ENCODE results near the gene ZSWIM7. TPM values are rescaled to one million over a fixed set of nuclear protein-coding genes. Genes with fewer than 3 reads are reported as not detected.

ZSWIM7 gene
- total RNA-seq, 1 experiment from 2014 or later, result 37.8 TPM

DNA sequence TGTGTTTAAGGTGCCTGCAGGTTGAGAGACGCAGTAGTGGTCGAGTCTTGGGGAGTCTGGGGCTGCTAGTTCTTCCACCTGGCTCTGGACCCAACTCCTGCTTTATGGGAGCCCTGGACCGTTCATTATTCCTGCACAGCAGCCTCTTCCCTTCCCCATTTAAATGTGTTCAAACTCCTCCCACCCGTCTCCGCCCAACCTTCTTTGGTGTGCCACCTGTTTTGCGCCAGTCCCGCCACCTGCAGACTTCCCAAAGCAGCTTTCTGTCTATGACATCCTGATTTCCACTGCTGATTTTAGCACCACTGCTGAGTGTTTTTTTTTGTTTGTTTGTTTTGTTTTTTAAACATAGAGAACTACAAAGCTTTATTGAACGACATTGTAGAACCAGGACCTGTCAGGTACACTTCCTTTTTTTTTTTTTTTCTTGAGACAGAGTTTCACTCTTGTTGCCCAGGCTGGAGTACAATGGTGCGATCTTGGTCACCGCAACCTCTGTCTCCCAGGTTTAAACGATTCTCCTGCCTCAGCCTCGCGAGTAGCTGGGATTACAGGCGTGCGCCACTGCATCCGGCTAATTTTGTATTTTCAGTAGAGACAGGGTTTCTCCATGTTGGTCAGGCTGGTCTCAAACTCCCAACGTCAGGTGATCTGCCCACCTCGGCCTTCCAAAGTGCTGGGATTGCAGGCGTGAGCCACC is 41.7 kb downstream of the ZSWIM7 start:
- H4K8ac ChIP-seq (replicated peaks; ENCODE audit: insufficient read length, low read depth, low read length), result no peak overlapping the region
- H3K18ac ChIP-seq (ENCODE audit: insufficient read length, low read depth, low read length), result no peak overlapping the region
- H3K9me3 ChIP-seq (ENCODE audit: control insufficient read depth, low read depth, low read length), result no peaks in the 10 kb centered on the region
- DNase-seq, result no peak
- H3K27ac ChIP-seq (ENCODE audit: insufficient read length, low read depth, low read length), result no peak overlapping the region
- WGBS (ENCODE audit: extremely low coverage, insufficient read length, low lambda C conversion rate), result no CpG with 5 or more reads among the region's 19 CpGs
- no peak overlapping the region for H4K5ac ChIP-seq (ENCODE audit: insufficient read length, low read depth, low read length)
- H3K56ac ChIP-seq (ENCODE audit: insufficient read length, low read depth, low read length), result no peak overlapping the region
- no peaks in the 10 kb centered on the region for H4K20me1 ChIP-seq (ENCODE audit: control insufficient read depth, insufficient read depth, insufficient read length)
- H3K23me2 ChIP-seq (ENCODE audit: insufficient read length, low read depth, low read length, poor library complexity, severe bottlenecking), result no peaks in the 10 kb centered on the region
- H3T11ph ChIP-seq (ENCODE audit: low read length), result no peak overlapping the region
- Mint-ChIP-seq H3K9me3 (no peaks in the 10 kb centered on the region), H3K36me3 (ENCODE audit: insufficient read depth in 1 of 3, low read depth in 3 of 3) (peaks cover 0 to 2% (median 2%) of the 10 kb centered on the region in 3 experiments; a peak in 3 of 7 replicates), H3K4me1 (peaks cover 17 to 23% of the 10 kb centered on the region in 2 experiments), H3K4me3 (no peak overlapping the region), H3K27me3 (ENCODE audit: low read depth) (no peaks in the 10 kb centered on the region; the same call in none of the 2 replicates), H3K27ac (no peak overlapping the region; a peak in 1 of 7 replicates)
- H3K79me1 ChIP-seq (ENCODE audit: insufficient read depth, low read depth, low read length, poor library complexity, severe bottlenecking), result no peaks in the 10 kb centered on the region
- H3K23ac ChIP-seq (ENCODE audit: insufficient read length, low read depth, low read length), result no peak overlapping the region
- H2BK5ac ChIP-seq (ENCODE audit: insufficient read length, low read length), result no peak overlapping the region
- no peaks in the 10 kb centered on the region for H3K27me3 ChIP-seq (ENCODE audit: insufficient read depth, low read length)
- H3K9ac ChIP-seq (ENCODE audit: extremely low read depth, insufficient read length, low read length), result no peak overlapping the region
- no peak overlapping the region for H3K14ac ChIP-seq (ENCODE audit: insufficient read depth, low read length)
- H2AK5ac ChIP-seq (ENCODE audit: insufficient read length, low read length), result no peak overlapping the region
- H3K4me1 ChIP-seq (ENCODE audit: insufficient read depth, low read length), result peaks cover 6% of the 10 kb centered on the region; the same call in 1 of the 2 replicates
- H2BK120ac ChIP-seq (ENCODE audit: low read depth, low read length, poor library complexity, severe bottlenecking), result no peak overlapping the region
- H3K4me2 ChIP-seq (ENCODE audit: insufficient read depth, insufficient read length, low read length), result no peak overlapping the region
- H3K4ac ChIP-seq (ENCODE audit: low read depth, low read length), result no peak overlapping the region
- no peak overlapping the region for H2AFZ ChIP-seq (ENCODE audit: low read length)
- H2BK15ac ChIP-seq (ENCODE audit: low read depth, low read length), result no peak overlapping the region
- TF ChIP-seq, protein P1, sequence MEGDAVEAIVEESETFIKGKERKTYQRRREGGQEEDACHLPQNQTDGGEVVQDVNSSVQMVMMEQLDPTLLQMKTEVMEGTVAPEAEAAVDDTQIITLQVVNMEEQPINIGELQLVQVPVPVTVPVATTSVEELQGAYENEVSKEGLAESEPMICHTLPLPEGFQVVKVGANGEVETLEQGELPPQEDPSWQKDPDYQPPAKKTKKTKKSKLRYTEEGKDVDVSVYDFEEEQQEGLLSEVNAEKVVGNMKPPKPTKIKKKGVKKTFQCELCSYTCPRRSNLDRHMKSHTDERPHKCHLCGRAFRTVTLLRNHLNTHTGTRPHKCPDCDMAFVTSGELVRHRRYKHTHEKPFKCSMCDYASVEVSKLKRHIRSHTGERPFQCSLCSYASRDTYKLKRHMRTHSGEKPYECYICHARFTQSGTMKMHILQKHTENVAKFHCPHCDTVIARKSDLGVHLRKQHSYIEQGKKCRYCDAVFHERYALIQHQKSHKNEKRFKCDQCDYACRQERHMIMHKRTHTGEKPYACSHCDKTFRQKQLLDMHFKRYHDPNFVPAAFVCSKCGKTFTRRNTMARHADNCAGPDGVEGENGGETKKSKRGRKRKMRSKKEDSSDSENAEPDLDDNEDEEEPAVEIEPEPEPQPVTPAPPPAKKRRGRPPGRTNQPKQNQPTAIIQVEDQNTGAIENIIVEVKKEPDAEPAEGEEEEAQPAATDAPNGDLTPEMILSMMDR (conservative IDR thresholded peaks at IDR 0.05), result no peak
- H2BK12ac ChIP-seq (ENCODE audit: insufficient read length, low read depth, low read length), result no peak overlapping the region
- no peak overlapping the region for H4K91ac ChIP-seq (ENCODE audit: insufficient read length, low read depth, low read length)
- H3K79me2 ChIP-seq (ENCODE audit: insufficient read depth, low read length), result no peaks in the 10 kb centered on the region
- no peak overlapping the region for H2BK20ac ChIP-seq (ENCODE audit: low read depth, low read length, poor library complexity, severe bottlenecking)
